Measurements from ENCODE around the gene TSGA10. TPM values are rescaled to one million over a fixed set of nuclear protein-coding genes. Genes with fewer than 3 reads are reported as not detected.

Gene TSGA10, protein sequence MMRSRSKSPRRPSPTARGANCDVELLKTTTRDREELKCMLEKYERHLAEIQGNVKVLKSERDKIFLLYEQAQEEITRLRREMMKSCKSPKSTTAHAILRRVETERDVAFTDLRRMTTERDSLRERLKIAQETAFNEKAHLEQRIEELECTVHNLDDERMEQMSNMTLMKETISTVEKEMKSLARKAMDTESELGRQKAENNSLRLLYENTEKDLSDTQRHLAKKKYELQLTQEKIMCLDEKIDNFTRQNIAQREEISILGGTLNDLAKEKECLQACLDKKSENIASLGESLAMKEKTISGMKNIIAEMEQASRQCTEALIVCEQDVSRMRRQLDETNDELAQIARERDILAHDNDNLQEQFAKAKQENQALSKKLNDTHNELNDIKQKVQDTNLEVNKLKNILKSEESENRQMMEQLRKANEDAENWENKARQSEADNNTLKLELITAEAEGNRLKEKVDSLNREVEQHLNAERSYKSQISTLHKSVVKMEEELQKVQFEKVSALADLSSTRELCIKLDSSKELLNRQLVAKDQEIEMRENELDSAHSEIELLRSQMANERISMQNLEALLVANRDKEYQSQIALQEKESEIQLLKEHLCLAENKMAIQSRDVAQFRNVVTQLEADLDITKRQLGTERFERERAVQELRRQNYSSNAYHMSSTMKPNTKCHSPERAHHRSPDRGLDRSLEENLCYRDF
- total RNA-seq (2021; ENCODE audit: unreplicated experiment) (7.5 TPM), Bru-seq, nascent RNA (percentile 48 among the genes with signal in this experiment), BruChase-seq, experiment 1, labeled RNA remaining after a 2-hour chase (percentile 59 among the genes with signal in this experiment), BruChase-seq, experiment 2, labeled RNA remaining after a 6-hour chase (percentile 58 among the genes with signal in this experiment)
- 2.5 TPM for polyA plus RNA-seq (2012; ENCODE audit: insufficient read length)
- long read RNA-seq, partial matches to known transcripts, result 3 of 13 reads
- long read RNA-seq, other reads (novel, unspliced or antisense), result 9 of 13 reads

DNA sequence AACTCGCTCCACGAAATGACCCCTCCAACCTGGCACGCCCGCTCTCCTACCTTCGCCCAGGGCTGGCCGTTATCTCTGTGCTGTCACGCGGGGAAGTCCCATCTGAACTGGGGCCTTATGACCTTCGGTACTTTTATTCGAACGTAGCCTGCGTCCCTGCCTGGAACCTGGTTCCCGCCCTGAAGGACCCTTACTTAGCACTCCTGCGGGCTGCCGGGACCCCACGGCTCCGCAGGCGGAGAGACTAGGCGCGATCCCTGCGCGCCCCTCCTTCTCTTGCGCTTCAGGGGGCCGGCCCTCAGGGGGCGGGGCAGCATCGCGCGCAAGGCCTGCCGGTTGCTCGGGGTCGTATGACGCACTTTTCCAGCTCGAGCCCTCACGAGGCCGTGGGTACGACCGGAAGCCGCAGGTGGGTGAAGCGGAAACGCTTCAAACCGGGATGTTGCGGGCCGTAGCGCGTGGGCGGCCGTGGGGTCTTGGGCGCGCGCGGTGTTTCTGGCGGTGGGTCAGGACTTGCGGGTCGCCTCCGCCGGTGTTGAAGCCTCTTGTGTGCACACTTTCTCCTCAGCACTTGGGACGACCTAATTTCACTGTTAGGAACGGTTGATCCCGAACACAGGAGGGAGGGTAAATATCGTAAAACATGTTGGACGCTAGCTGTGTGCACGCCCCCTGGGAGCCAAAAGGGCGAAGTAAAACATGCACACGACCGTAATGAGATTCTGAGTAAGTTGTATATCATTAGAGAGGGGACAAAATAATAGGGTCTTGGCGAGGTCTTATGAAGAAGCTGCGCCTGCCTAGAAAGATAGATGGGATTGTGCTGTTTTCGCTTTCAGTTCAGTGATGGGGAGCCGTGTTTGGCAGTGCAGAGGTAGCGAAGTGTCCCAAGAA, at the start of gene TSGA10, which contains the start of gene LIPT1:
TSGA10 (minus strand) TSS at position 300 of the 894 bp plus-strand sequence. CDS start 45,503 bp downstream, outside the sequence.
LIPT1 (plus strand) TSS at position 325 of the 894 bp plus-strand sequence. CDS start 6,991 bp downstream, outside the sequence.
- Histone ChIP-seq H3K9me3 (ENCODE audit: control insufficient read depth, insufficient read depth, low read depth, low read length) (no peaks in the 10 kb centered on the region), H3K4me1 (ENCODE audit: control insufficient read depth, insufficient read depth, low read length) (peaks cover 14% of the 10 kb centered on the region), H3K27me3 (ENCODE audit: control insufficient read depth, insufficient read depth, low read length) (no peaks in the 10 kb centered on the region), H3K36me3 (ENCODE audit: control insufficient read depth, insufficient read depth, low read length) (0 out of 2 replicates have a peak, but pooled peaks cover 5% of the 10 kb centered on the region), H3K4me3 (ENCODE audit: low read depth in 2 of 2, low read length in 2 of 2) (peak within 1 kb of the TSS; percentile 88 to 93), H3K27ac (ENCODE audit: low read length) (peak within 1 kb of the TSS; percentile 98)
- in situ Hi-C loops (cut with HindIII; ENCODE audit: low pct_unique_long_range_greater_than_20kb, low sequenced_read_pairs) (no loop called here), intact Hi-C loops (cut with micrococcal nuclease; ENCODE audit: unreplicated experiment) (no loop called here)
- peak; percentile 99 for ATAC-seq
- peak; percentile 55 for DNase-seq (ENCODE audit: low read depth, low spot score)
- TF ChIP-seq POLR2AphosphoS5 (IDR thresholded peaks at IDR 0.05; ENCODE audit: low read depth, low read length) (peak; percentile 94), TCF7L2 (IDR thresholded peaks at IDR 0.05; ENCODE audit: low read depth, low read length) (peak; percentile 40)
- TF ChIP-seq, protein P1, sequence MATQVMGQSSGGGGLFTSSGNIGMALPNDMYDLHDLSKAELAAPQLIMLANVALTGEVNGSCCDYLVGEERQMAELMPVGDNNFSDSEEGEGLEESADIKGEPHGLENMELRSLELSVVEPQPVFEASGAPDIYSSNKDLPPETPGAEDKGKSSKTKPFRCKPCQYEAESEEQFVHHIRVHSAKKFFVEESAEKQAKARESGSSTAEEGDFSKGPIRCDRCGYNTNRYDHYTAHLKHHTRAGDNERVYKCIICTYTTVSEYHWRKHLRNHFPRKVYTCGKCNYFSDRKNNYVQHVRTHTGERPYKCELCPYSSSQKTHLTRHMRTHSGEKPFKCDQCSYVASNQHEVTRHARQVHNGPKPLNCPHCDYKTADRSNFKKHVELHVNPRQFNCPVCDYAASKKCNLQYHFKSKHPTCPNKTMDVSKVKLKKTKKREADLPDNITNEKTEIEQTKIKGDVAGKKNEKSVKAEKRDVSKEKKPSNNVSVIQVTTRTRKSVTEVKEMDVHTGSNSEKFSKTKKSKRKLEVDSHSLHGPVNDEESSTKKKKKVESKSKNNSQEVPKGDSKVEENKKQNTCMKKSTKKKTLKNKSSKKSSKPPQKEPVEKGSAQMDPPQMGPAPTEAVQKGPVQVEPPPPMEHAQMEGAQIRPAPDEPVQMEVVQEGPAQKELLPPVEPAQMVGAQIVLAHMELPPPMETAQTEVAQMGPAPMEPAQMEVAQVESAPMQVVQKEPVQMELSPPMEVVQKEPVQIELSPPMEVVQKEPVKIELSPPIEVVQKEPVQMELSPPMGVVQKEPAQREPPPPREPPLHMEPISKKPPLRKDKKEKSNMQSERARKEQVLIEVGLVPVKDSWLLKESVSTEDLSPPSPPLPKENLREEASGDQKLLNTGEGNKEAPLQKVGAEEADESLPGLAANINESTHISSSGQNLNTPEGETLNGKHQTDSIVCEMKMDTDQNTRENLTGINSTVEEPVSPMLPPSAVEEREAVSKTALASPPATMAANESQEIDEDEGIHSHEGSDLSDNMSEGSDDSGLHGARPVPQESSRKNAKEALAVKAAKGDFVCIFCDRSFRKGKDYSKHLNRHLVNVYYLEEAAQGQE (IDR thresholded peaks at IDR 0.05; ENCODE audit: insufficient read depth in 1 of 2, low read depth in 2 of 2, low read length in 1 of 2), result 0 out of 4 replicates have a peak, but pooled peaks of 1 of the 2 experiments have one; percentile 62
- TF ChIP-seq, protein P2, sequence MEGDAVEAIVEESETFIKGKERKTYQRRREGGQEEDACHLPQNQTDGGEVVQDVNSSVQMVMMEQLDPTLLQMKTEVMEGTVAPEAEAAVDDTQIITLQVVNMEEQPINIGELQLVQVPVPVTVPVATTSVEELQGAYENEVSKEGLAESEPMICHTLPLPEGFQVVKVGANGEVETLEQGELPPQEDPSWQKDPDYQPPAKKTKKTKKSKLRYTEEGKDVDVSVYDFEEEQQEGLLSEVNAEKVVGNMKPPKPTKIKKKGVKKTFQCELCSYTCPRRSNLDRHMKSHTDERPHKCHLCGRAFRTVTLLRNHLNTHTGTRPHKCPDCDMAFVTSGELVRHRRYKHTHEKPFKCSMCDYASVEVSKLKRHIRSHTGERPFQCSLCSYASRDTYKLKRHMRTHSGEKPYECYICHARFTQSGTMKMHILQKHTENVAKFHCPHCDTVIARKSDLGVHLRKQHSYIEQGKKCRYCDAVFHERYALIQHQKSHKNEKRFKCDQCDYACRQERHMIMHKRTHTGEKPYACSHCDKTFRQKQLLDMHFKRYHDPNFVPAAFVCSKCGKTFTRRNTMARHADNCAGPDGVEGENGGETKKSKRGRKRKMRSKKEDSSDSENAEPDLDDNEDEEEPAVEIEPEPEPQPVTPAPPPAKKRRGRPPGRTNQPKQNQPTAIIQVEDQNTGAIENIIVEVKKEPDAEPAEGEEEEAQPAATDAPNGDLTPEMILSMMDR (IDR thresholded peaks at IDR 0.05), result no peak
- POLR2A ChIA-PET, result no interaction called here
- CTCF ChIA-PET, result no interaction called here
- BruUV-seq (replicated peaks), result no TSS peak

DNA sequence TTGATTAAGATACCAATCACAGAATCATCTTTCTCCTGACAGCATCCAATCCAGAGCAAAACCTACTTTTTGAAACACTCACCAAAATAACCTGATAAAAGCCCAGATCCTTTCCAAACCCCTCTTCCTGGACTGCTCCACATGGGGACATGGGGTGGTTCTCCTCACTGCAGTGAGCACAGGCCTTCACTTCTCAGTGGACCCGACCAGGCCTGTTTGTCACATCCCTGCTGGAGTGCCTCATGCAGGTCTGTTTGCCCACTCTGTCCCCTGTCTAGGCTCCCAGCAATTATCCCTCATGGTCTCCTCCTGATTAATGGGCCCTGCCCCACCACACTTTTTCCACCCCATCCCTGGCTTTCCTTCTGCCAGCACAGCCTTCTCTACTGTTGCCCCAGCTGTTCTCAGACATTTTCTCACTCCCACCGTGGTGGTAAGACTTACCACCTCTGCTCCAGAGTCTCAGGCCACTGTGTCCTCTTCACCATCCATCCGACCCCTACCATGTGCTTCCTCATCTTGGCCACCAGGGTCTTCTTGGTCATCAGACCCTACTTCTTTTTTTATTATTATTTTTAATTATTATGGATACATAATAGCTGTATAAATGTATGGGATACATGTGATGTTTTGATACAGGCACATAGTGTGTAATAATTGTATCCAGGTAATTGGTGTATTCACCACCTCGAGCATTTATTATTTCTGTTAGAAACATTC, 47.4 kb upstream of the TSGA10 start:
- DNase-seq (ENCODE audit: low read depth, low spot score) (no peak), ATAC-seq (0 out of 2 replicates have a peak, but pooled peaks have one; percentile 68)
- Histone ChIP-seq H3K4me1 (ENCODE audit: control insufficient read depth, insufficient read depth, low read length) (no peaks in the 10 kb centered on the region), H3K4me3 (ENCODE audit: low read depth in 2 of 2, low read length in 2 of 2) (no peak overlapping the region), H3K9me3 (ENCODE audit: control insufficient read depth, insufficient read depth, low read depth, low read length) (no peaks in the 10 kb centered on the region), H3K36me3 (ENCODE audit: control insufficient read depth, insufficient read depth, low read length) (no peaks in the 10 kb centered on the region), H3K27me3 (ENCODE audit: control insufficient read depth, insufficient read depth, low read length) (no peaks in the 10 kb centered on the region), H3K27ac (ENCODE audit: low read length) (no peak overlapping the region)
- TF ChIP-seq SIN3A (IDR thresholded peaks at IDR 0.05; ENCODE audit: borderline replicate concordance, insufficient read depth, low read depth, low read length), result no peak
- TF ChIP-seq, protein P2 (IDR thresholded peaks at IDR 0.05), result no peak
- TF ChIP-seq POLR2AphosphoS5 (IDR thresholded peaks at IDR 0.05; ENCODE audit: low read depth, low read length), result no peak
- no peak for TF ChIP-seq TCF7L2 (IDR thresholded peaks at IDR 0.05; ENCODE audit: low read depth, low read length)
- TF ChIP-seq, protein P1 (IDR thresholded peaks at IDR 0.05; ENCODE audit: insufficient read depth in 1 of 2, low read depth in 2 of 2, low read length in 1 of 2), result no peak
- ChIA-PET POLR2A (no interaction called here), CTCF (no interaction called here)
- BruUV-seq (replicated peaks), result no TSS peak
- intact Hi-C loops (cut with micrococcal nuclease; ENCODE audit: unreplicated experiment) (no loop called here), in situ Hi-C loops (cut with HindIII; ENCODE audit: low pct_unique_long_range_greater_than_20kb, low sequenced_read_pairs) (no loop called here)

Measured in Panc1 (cell line).